CD4-positive, alpha-beta T cell (primary cell): ENCODE data around the gene JUP. TPM values are rescaled to one million over a fixed set of nuclear protein-coding genes. Genes with fewer than 3 reads are reported as not detected.

ENCODE experiments used
- ATAC-seq: fragments of 200-7000 bp; cut with Tn5 transposase; one replicate; pipeline ENCODE4 v1.10.0; 2022; ENCODE audit warnings: mild to moderate bottlenecking; ENCODE audit not compliant: poor library complexity
- CTCF ChIA-PET: fragments of 350-600 bp; sonication (Branson Sonifier 250); formaldehyde crosslinking; loops from one replicate; lab custom pipeline; 2021; ENCODE audit warnings: antibody characterized with exemption, inconsistent platforms; lab: Charles Lee
- POLR2A ChIA-PET: fragments of 350-600 bp; sonication (Branson Sonifier 250); formaldehyde crosslinking; loops from one replicate; lab custom pipeline; 2021; ENCODE audit warnings: antibody characterized with exemption, inconsistent platforms; lab: Charles Lee
- DNase-seq, 14 experiments: peaks; one replicate each; pipeline ENCODE4 v3.0.0-alpha.2; 2013 to 2020; ENCODE audit warnings: mixed read lengths in 2 of 14
- H3K27ac ChIP-seq, 2 donors: one replicate each; pipeline versions ENCODE4 v1.5.1 to v1.7.0; 2013; ENCODE audit warnings: low read length in 2 of 2, low read depth in 1 of 2, mild to moderate bottlenecking in 1 of 2
- H3K27me3 ChIP-seq, 2 experiments: 1 replicate in 1 of 2; 2 replicates in 1 of 2; pipeline versions ENCODE4 v1.6.1 to v1.7.0; 2013; ENCODE audit warnings: low read length in 2 of 2, control low read depth in 1 of 2, mild to moderate bottlenecking in 1 of 2, moderate library complexity in 1 of 2; ENCODE audit not compliant: insufficient read depth in 2 of 2, control insufficient read depth in 1 of 2
- H3K36me3 ChIP-seq: one replicate; pipeline ENCODE4 v1.6.1; 2013; ENCODE audit warnings: low read length, control low read depth; ENCODE audit not compliant: insufficient read depth
- H3K4me1 ChIP-seq: one replicate; pipeline ENCODE4 v1.6.1; 2013; ENCODE audit warnings: low read length, control low read depth; ENCODE audit not compliant: insufficient read depth
- H3K4me3 ChIP-seq: one replicate; pipeline ENCODE4 v1.5.1; 2013; ENCODE audit warnings: mild to moderate bottlenecking, low read length, moderate library complexity
- H3K9me3 ChIP-seq, 2 experiments: 1 replicate in 1 of 2; 2 replicates in 1 of 2; pipeline versions ENCODE4 v1.6.1 to v1.7.0; 2013; ENCODE audit warnings: low read length in 2 of 2, mild to moderate bottlenecking in 2 of 2, control low read depth in 1 of 2, moderate library complexity in 1 of 2; ENCODE audit not compliant: control insufficient read depth in 1 of 2, insufficient read depth in 1 of 2
- H3K27ac Mint-ChIP-seq: one replicate; pipeline ENCODE4 v1.8.0; 2020; ENCODE audit warnings: mixed read lengths
- H3K27me3 Mint-ChIP-seq: one replicate; pipeline ENCODE4 v1.8.0; 2021; ENCODE audit warnings: mixed read lengths
- H3K36me3 Mint-ChIP-seq: one replicate; pipeline ENCODE4 v1.8.0; 2021; ENCODE audit warnings: low read depth, mixed read lengths
- H3K4me1 Mint-ChIP-seq: one replicate; pipeline ENCODE4 v1.8.0; 2021; ENCODE audit warnings: low read depth, mixed read lengths
- H3K4me3 Mint-ChIP-seq: one replicate; pipeline ENCODE4 v1.8.0; 2020; ENCODE audit warnings: mild to moderate bottlenecking, mixed read lengths
- H3K9me3 Mint-ChIP-seq: one replicate; pipeline ENCODE4 v1.8.0; 2020; ENCODE audit warnings: mixed read lengths
- intact Hi-C, 2 experiments: fragments of 100-400 bp; cut with DNase I in 1 of 2; cut with micrococcal nuclease in 1 of 2; formaldehyde crosslinking; loops; one replicate each; pipeline versions ENCODE4 v1.15.1 to v1.9.0; 2023 to 2025; cut with DNase I, micrococcal nuclease
- polyA plus RNA-seq, 2 donors: library from polyadenylated mRNA; unstranded; fragments of 120-200 nt; gene quantifications; one replicate each; pipeline ENCODE4 v1.2.1, GENCODE V29; 2013
- total RNA-seq, 174 experiments: library from RNA in 2 of 174; stranded (reverse) in 2 of 174; gene quantifications; one replicate each; pipeline ENCODE4 v1.2.3 and lab custom pipeline; 2021 to 2026
- TF ChIP-seq, protein P1 (sequence below): fragments of 200-600 bp; IDR thresholded peaks from one replicate; pipeline ENCODE4 v1.8.0; 2022; ENCODE audit warnings: antibody characterized with exemption, mild to moderate bottlenecking

Gene JUP
- total RNA-seq (1 to 10 TPM in 1 of 2 experiments, under 1 TPM in 1; 0.88 to 1.1 TPM), total RNA-seq (lab: John Stamatoyannopoulos, UW) (0.04 to 4.4 (median 0.97) reads per million in 172 experiments)
- polyA plus RNA-seq (2013, experiment 1 of 2) = 9.3 TPM
- 2.6 TPM for polyA plus RNA-seq (2013, experiment 2 of 2)

GRCh38 chr17:41786227-41787020 is at the start of gene JUP:
Gene JUP (minus strand): TSS chr17:41786711. CDS start chr17:41771854, 14,857 bp downstream.
- Histone ChIP-seq H3K9me3 (peaks cover 0 to 5% of the 10 kb centered on the region in 2 experiments), H3K27ac (no peak within 1 kb of the TSS), H3K36me3 (no peaks in the 10 kb centered on the region), H3K4me1 (peaks cover 24% of the 10 kb centered on the region), H3K4me3 (peak within 1 kb of the TSS; percentile 53), H3K27me3 (peaks cover 22 to 29% of the 10 kb centered on the region in 2 experiments)
- TF ChIP-seq, protein P1, sequence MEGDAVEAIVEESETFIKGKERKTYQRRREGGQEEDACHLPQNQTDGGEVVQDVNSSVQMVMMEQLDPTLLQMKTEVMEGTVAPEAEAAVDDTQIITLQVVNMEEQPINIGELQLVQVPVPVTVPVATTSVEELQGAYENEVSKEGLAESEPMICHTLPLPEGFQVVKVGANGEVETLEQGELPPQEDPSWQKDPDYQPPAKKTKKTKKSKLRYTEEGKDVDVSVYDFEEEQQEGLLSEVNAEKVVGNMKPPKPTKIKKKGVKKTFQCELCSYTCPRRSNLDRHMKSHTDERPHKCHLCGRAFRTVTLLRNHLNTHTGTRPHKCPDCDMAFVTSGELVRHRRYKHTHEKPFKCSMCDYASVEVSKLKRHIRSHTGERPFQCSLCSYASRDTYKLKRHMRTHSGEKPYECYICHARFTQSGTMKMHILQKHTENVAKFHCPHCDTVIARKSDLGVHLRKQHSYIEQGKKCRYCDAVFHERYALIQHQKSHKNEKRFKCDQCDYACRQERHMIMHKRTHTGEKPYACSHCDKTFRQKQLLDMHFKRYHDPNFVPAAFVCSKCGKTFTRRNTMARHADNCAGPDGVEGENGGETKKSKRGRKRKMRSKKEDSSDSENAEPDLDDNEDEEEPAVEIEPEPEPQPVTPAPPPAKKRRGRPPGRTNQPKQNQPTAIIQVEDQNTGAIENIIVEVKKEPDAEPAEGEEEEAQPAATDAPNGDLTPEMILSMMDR = no peak
- H3K27me3 Mint-ChIP-seq = peaks cover 38% of the 10 kb centered on the region
- ChIA-PET CTCF (interaction anchor here (0.9 to 2.3 kb wide), 2 partner anchors 15 to 25 kb away, joined by 3 to 11 read pairs; partner anchors contain the start of gene P3H4), POLR2A (interaction anchor here (1.0 to 1.9 kb wide), 3 partner anchors 25 to 98 kb away, joined by 3 to 8 read pairs (median 7); partner anchors contain the start of gene EIF1)
- no peak within 1 kb of the TSS for H3K27ac Mint-ChIP-seq
- H3K4me3 Mint-ChIP-seq = peak within 1 kb of the TSS; percentile 90
- H3K4me1 Mint-ChIP-seq = peaks cover 37% of the 10 kb centered on the region
- intact Hi-C loops = loop anchor here in 1 of 2 experiments (5.0 kb wide), 1 partner anchor 49 kb away; no protein-coding TSS in a partner anchor
- peak; percentile 74 to 94 (median 85) for DNase-seq
- H3K36me3 Mint-ChIP-seq = no peaks in the 10 kb centered on the region
- peak; percentile 95 for ATAC-seq
- no peaks in the 10 kb centered on the region for H3K9me3 Mint-ChIP-seq

DNA sequence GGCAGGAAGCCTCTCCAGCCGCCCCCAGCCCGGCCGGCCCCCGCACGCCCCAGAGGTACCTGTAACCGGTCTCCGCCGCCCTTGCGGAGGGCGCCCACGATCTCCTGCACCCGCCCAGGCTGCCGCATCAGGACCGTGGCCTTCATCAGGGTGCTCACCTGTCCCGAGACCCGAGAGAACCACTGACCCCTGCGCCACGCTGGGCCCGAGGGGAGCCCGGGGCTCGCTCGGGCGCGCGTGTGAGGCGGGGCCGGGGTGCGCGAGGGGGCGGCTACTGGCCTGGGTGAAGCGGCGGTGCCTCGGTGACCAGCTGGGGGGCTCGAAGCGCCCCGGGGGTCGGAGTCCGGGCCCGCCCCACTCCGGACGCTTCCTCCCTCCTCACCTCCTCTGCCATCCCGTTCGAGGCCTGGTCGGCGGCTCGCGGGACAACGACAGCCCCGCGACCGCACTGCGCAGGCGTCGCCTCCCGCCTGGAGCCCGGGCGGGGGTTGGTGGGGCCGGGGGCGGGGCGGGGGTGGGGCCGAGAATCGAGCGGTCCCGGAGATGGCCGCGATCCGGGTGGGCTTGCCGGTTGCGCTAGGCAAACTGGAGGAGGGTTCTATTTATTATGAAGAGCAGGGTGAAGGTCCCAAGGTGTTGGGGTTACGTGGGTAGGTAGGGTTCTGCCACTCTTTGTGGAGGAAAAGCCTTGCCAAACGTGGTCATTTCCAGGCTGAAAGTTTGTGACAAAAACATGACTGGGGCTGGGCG is 49.5 kb upstream of the JUP start, which contains the start of gene NT5C3B:
TSS of gene NT5C3B (minus strand) at position 433 of the 750 bp plus-strand sequence. CDS start at position 394, 39 bp downstream.
- Histone ChIP-seq H3K27me3 (no peaks in the 10 kb centered on the region), H3K27ac (no peak within 1 kb of the TSS), H3K36me3 (peaks cover 9% of the 10 kb centered on the region), H3K4me1 (peaks cover 17% of the 10 kb centered on the region), H3K9me3 (no peaks in the 10 kb centered on the region), H3K4me3 (peak within 1 kb of the TSS; percentile 69)
- CTCF ChIA-PET = no interaction called here
- POLR2A ChIA-PET = interaction anchor here (2.0 to 2.2 kb wide), 2 partner anchors 24 to 29 kb away, joined by 7 to 10 read pairs; partner anchors contain the start of genes KLHL11 and P3H4
- Mint-ChIP-seq H3K9me3 (no peaks in the 10 kb centered on the region), H3K27ac (peak within 1 kb of the TSS; percentile 61), H3K36me3 (peaks cover 27% of the 10 kb centered on the region), H3K27me3 (no peaks in the 10 kb centered on the region), H3K4me1 (peaks cover 19% of the 10 kb centered on the region), H3K4me3 (peak within 1 kb of the TSS; percentile 92)
- ATAC-seq (peak; percentile 79), DNase-seq (peak; percentile 14 to 78 (median 45))
- intact Hi-C loops = no loop called here
- TF ChIP-seq, protein P1 = no peak
